Sigmoid colon (tissue), 7 donors: Measurements from ENCODE around the gene EPHB1. TPM values are rescaled to one million over a fixed set of nuclear protein-coding genes. Genes with fewer than 3 reads are reported as not detected.
A peak's percentile ranks its signal among the peaks of the same experiment; 100 is the strongest.

ENCODE experiments used
- DNase-seq: peaks from one replicate; pipeline ENCODE4 v3.0.0-alpha.2; 2019
- H3K27ac ChIP-seq, 4 donors: fragments of 200-600 bp; sonication (generic); one replicate each; pipeline ENCODE4 v1.5.1; 2016 to 2019; ENCODE audit warnings: mild to moderate bottlenecking in 1 of 4
- H3K27me3 ChIP-seq, 3 donors: fragments of 200-600 bp; sonication (generic); one replicate each; pipeline ENCODE4 v1.5.1; 2019; ENCODE audit warnings: mild to moderate bottlenecking in 1 of 3
- H3K36me3 ChIP-seq, 4 donors: fragments of 200-600 bp; sonication (generic); one replicate each; pipeline ENCODE4 v1.5.1; 2016 to 2019
- H3K4me1 ChIP-seq, 4 donors: fragments of 200-600 bp; sonication (generic); one replicate each; pipeline ENCODE4 v1.5.1; 2017 to 2019
- H3K4me3 ChIP-seq, 4 donors: fragments of 200-600 bp; sonication (generic); one replicate each; pipeline ENCODE4 v1.5.1; 2017 to 2019; ENCODE audit warnings: mild to moderate bottlenecking in 2 of 4, moderate library complexity in 1 of 4
- H3K9me3 ChIP-seq, 4 donors: fragments of 200-600 bp in 3 of 4; sonication (generic) in 3 of 4; one replicate each; pipeline versions ENCODE4 v1.5.1 to v1.6.1; 2013 to 2019
- EP300 ChIP-seq, 4 donors: sonication (generic); formaldehyde crosslinking; IDR thresholded peaks; one replicate each; pipeline ENCODE4 v1.6.1; 2017; ENCODE audit warnings: antibody characterized with exemption in 4 of 4
- POLR2A ChIP-seq, 2 donors: fragments of 450-650 bp; IDR thresholded peaks; one replicate each; pipeline ENCODE4 v1.6.1; 2016; ENCODE audit warnings: antibody characterized with exemption in 2 of 2, mild to moderate bottlenecking in 2 of 2, moderate library complexity in 2 of 2
- POLR2AphosphoS5 ChIP-seq, 4 donors: sonication (generic); formaldehyde crosslinking; IDR thresholded peaks; one replicate each; pipeline ENCODE4 v1.6.1; 2017; ENCODE audit warnings: antibody characterized with exemption in 4 of 4
- WGBS, 2 donors: extraction: QIAGEN DNeasy Blood & Tissue Kit; methylation state at CpG; one replicate each; pipeline ENCODE4 v1.1.7; 2013; 5-methylcytosine and 5-hydroxymethylcytosine counted together
- intact Hi-C: fragments of 100-400 bp; cut with DNase I; formaldehyde crosslinking; loops from one replicate; pipeline ENCODE4 v1.15.1; 2023
- polyA plus RNA-seq, 3 donors: library from polyadenylated mRNA; stranded (reverse); fragments of 200-250 nt; gene quantifications; one replicate each; pipeline ENCODE4 v1.2.3, GENCODE V29; 2013
- total RNA-seq, 4 donors: library from RNA; depleted of rRNA; stranded (reverse); fragments of >200 nt; gene quantifications; one replicate each; pipeline ENCODE4 v1.1.0, GENCODE V29; 2016
- TF ChIP-seq, protein P1 (sequence below), 4 experiments: fragments of 450-650 bp in 3 of 4; fragments of 200-600 bp in 1 of 4; IDR thresholded peaks; one replicate each; pipeline ENCODE4 v1.5.1; 2016 to 2019; ENCODE audit warnings: antibody characterized with exemption in 4 of 4, mild to moderate bottlenecking in 3 of 4, moderate library complexity in 2 of 4
- donor health status: healthy with polysubstance abuse.
- donor health status: Bipolar disorder and iron deficiency.
- donor health status: healthy.

The EPHB1 gene
- total and polyA plus RNA-seq, 7 donors = 0.29 to 17.3 (median 3.6) TPM; not detected in 2

DNA sequence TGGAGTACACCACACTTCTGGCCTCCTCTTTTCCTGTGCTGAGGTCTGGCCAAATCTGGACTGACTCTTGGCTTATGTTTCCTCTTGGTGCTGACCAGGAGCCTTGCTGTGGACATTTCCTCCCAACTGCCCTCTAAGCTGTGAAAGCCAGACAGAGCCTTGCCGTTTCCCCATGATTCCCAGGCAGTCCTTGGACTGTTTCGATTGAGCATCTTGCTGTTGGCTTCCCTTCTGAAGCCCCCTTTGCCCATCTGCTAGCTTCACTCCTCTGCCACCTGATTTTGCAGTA lies 110.5 kb downstream of the EPHB1 start:
- 87 to 88% methylated on average over 2 of the region's 2 CpGs for WGBS, 2 donors
- intact Hi-C loops = no loop called here

GRCh38 chr3:134908271-134908670 lies 113.2 kb downstream of the EPHB1 start:
- H3K27ac ChIP-seq = no peak overlapping the region
- DNase-seq = no peak
- TF ChIP-seq EP300 (IDR thresholded peaks at IDR 0.05) = no peak
- TF ChIP-seq POLR2AphosphoS5 (IDR thresholded peaks at IDR 0.05) = no peak
- TF ChIP-seq, protein P1, sequence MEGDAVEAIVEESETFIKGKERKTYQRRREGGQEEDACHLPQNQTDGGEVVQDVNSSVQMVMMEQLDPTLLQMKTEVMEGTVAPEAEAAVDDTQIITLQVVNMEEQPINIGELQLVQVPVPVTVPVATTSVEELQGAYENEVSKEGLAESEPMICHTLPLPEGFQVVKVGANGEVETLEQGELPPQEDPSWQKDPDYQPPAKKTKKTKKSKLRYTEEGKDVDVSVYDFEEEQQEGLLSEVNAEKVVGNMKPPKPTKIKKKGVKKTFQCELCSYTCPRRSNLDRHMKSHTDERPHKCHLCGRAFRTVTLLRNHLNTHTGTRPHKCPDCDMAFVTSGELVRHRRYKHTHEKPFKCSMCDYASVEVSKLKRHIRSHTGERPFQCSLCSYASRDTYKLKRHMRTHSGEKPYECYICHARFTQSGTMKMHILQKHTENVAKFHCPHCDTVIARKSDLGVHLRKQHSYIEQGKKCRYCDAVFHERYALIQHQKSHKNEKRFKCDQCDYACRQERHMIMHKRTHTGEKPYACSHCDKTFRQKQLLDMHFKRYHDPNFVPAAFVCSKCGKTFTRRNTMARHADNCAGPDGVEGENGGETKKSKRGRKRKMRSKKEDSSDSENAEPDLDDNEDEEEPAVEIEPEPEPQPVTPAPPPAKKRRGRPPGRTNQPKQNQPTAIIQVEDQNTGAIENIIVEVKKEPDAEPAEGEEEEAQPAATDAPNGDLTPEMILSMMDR (IDR thresholded peaks at IDR 0.05) = no peak
- TF ChIP-seq POLR2A (IDR thresholded peaks at IDR 0.05) = no peak
- H3K9me3 ChIP-seq = no peaks in the 10 kb centered on the region
- peaks cover 0 to 49% (median 11%) of the 10 kb centered on the region in 4 donors for H3K4me1 ChIP-seq
- WGBS, 2 donors = 61 to 66% methylated on average over 2 of the region's 2 CpGs
- H3K4me3 ChIP-seq = no peak overlapping the region
- no peaks in the 10 kb centered on the region for H3K36me3 ChIP-seq
- H3K27me3 ChIP-seq = no peaks in the 10 kb centered on the region
- intact Hi-C loops = no loop called here

More for the DNA sequence above, 110.5 kb downstream of the EPHB1 start:
- Histone ChIP-seq H3K27me3 (no peaks in the 10 kb centered on the region), H3K4me1 (peaks cover 0 to 54% (median 11%) of the 10 kb centered on the region in 4 donors), H3K27ac (no peak overlapping the region), H3K9me3 (no peaks in the 10 kb centered on the region), H3K4me3 (no peak overlapping the region), H3K36me3 (no peaks in the 10 kb centered on the region)
- TF ChIP-seq POLR2AphosphoS5 (IDR thresholded peaks at IDR 0.05) = no peak
- no peak for TF ChIP-seq POLR2A (IDR thresholded peaks at IDR 0.05)
- no peak for TF ChIP-seq EP300 (IDR thresholded peaks at IDR 0.05)
- TF ChIP-seq, protein P1 (IDR thresholded peaks at IDR 0.05) = no peak
- no peak for DNase-seq

DNA sequence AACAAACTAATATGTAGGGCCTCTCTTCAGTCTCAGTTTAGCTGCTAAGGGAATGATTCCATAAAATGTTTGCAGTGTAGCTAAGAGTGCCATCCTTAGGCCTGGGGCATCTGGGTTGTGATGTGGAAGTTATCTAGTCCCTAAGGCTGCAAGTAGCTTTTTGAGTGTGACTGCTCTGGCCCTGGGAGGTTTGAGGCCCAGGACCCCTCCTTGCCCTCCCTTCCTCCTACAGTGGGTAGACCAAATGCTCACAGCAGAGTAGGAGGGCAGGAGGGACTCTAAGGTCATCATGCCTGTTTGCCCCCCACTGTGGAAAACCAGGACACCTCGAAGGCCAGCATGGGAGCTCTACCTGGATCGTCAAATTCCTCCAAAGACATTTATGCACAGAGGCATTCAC lies 115.0 kb downstream of the EPHB1 start:
- Histone ChIP-seq H3K36me3 (no peaks in the 10 kb centered on the region), H3K4me1 (peaks cover 0 to 31% (median 0%) of the 10 kb centered on the region in 4 donors), H3K4me3 (no peak overlapping the region), H3K27ac (no peak overlapping the region), H3K9me3 (no peaks in the 10 kb centered on the region), H3K27me3 (no peaks in the 10 kb centered on the region)
- intact Hi-C loops = no loop called here
- 83 to 84% methylated on average over 2 of the region's 2 CpGs for WGBS, 2 donors
- DNase-seq = no peak
- TF ChIP-seq EP300 (IDR thresholded peaks at IDR 0.05) (no peak), POLR2AphosphoS5 (IDR thresholded peaks at IDR 0.05) (no peak), POLR2A (IDR thresholded peaks at IDR 0.05) (no peak)
- TF ChIP-seq, protein P1 (IDR thresholded peaks at IDR 0.05) = no peak

- intact Hi-C loops = no loop called here
- 82 to 89% methylated on average over 11 of the region's 11 CpGs for WGBS, 2 donors
- peak; percentile 66 for DNase-seq
Measured at GRCh38 chr3:134911586-134912548, 116.8 kb downstream of the EPHB1 start.

More at GRCh38 chr3:134911586-134912548, 116.8 kb downstream of the EPHB1 start:
- Histone ChIP-seq H3K36me3 (no peaks in the 10 kb centered on the region), H3K27me3 (no peaks in the 10 kb centered on the region), H3K4me3 (no peak overlapping the region), H3K27ac (peak overlapping the region in 1 of 4 donors; percentile 39), H3K9me3 (no peaks in the 10 kb centered on the region), H3K4me1 (peaks cover 0 to 24% (median 0%) of the 10 kb centered on the region in 4 donors)
- TF ChIP-seq POLR2A (IDR thresholded peaks at IDR 0.05) = no peak
- no peak for TF ChIP-seq EP300 (IDR thresholded peaks at IDR 0.05)
- TF ChIP-seq, protein P1 (IDR thresholded peaks at IDR 0.05) = no peak
- TF ChIP-seq POLR2AphosphoS5 (IDR thresholded peaks at IDR 0.05) = no peak
